Trophoblast cell (in vitro differentiated cells and primary cell): Measurements from ENCODE around the gene VRK3.
A peak's percentile ranks its signal among the peaks of the same experiment; 100 is the strongest.

Experiments
- DNase-seq, 2 donors: peaks; one replicate each; pipeline ENCODE4 v3.0.0-alpha.2; 2016
- H2AFZ ChIP-seq: 2 replicates; pipeline ENCODE4 v1.6.1; 2013; ENCODE audit warnings: low read length, moderate library complexity, mild to moderate bottlenecking; ENCODE audit not compliant: insufficient read depth, poor library complexity
- H2AK5ac ChIP-seq: 2 replicates; pipeline ENCODE4 v1.6.1; 2013; ENCODE audit warnings: mild to moderate bottlenecking, low read length
- H2BK120ac ChIP-seq: 2 replicates; pipeline ENCODE4 v1.6.1; 2013; ENCODE audit warnings: low read length, mild to moderate bottlenecking, moderate library complexity; ENCODE audit not compliant: insufficient read depth, poor library complexity
- H2BK12ac ChIP-seq: 2 replicates; pipeline ENCODE4 v1.6.1; 2013; ENCODE audit warnings: mild to moderate bottlenecking, low read length, moderate library complexity
- H2BK5ac ChIP-seq: 2 replicates; pipeline ENCODE4 v1.6.1; 2013; ENCODE audit warnings: low read length, low read depth, moderate library complexity, mild to moderate bottlenecking; ENCODE audit not compliant: poor library complexity
- H3K14ac ChIP-seq: 2 replicates; pipeline ENCODE4 v1.6.1; 2013; ENCODE audit warnings: mild to moderate bottlenecking, low read length
- H3K18ac ChIP-seq: 2 replicates; pipeline ENCODE4 v1.6.1; 2013; ENCODE audit warnings: mild to moderate bottlenecking, low read length
- H3K23ac ChIP-seq: 2 replicates; pipeline ENCODE4 v1.6.1; 2013; ENCODE audit warnings: low read length
- H3K27ac ChIP-seq: 2 replicates; pipeline ENCODE4 v1.5.1; 2013; ENCODE audit warnings: low read depth, mild to moderate bottlenecking, inconsistent platforms, low read length, moderate library complexity
- H3K27me3 ChIP-seq: 2 replicates; pipeline ENCODE4 v1.6.1; 2013; ENCODE audit warnings: inconsistent platforms, mild to moderate bottlenecking, low read length, moderate library complexity; ENCODE audit not compliant: insufficient read depth
- H3K36me3 ChIP-seq, 2 experiments: 1 replicate in 1 of 2; 2 replicates in 1 of 2; pipeline ENCODE4 v1.6.1; 2013; ENCODE audit warnings: low read length in 2 of 2, mild to moderate bottlenecking in 2 of 2, moderate library complexity in 1 of 2; ENCODE audit not compliant: insufficient read depth in 2 of 2, control insufficient read depth in 1 of 2
- H3K4ac ChIP-seq: 2 replicates; pipeline ENCODE4 v1.6.1; 2013; ENCODE audit warnings: low read depth, mild to moderate bottlenecking, low read length, moderate library complexity
- H3K4me1 ChIP-seq, 2 experiments: 1 replicate in 1 of 2; 2 replicates in 1 of 2; pipeline ENCODE4 v1.6.1; 2013; ENCODE audit warnings: low read length in 2 of 2, mild to moderate bottlenecking in 2 of 2, moderate library complexity in 1 of 2; ENCODE audit not compliant: insufficient read depth in 2 of 2, control insufficient read depth in 1 of 2
- H3K4me2 ChIP-seq: 2 replicates; pipeline ENCODE4 v1.6.1; 2013; ENCODE audit warnings: inconsistent platforms, mild to moderate bottlenecking, low read length, moderate library complexity
- H3K4me3 ChIP-seq: 2 replicates; pipeline ENCODE4 v1.5.1; 2013; ENCODE audit warnings: mild to moderate bottlenecking, low read depth, low read length, inconsistent platforms
- H3K79me1 ChIP-seq: one replicate; pipeline ENCODE4 v1.6.1; 2013; ENCODE audit warnings: low read length
- H3K79me2 ChIP-seq: 2 replicates; pipeline ENCODE4 v1.6.1; 2013; ENCODE audit warnings: low read length, mild to moderate bottlenecking; ENCODE audit not compliant: control insufficient read depth, insufficient read depth, poor library complexity
- H3K9ac ChIP-seq: 2 replicates; pipeline ENCODE4 v1.6.1; 2013; ENCODE audit warnings: mild to moderate bottlenecking, low read length
- H3K9me3 ChIP-seq: 2 replicates; pipeline ENCODE4 v1.6.1; 2013; ENCODE audit warnings: low read depth, mild to moderate bottlenecking, control low read depth, inconsistent platforms, low read length; ENCODE audit not compliant: insufficient read depth
- H4K12ac ChIP-seq: 2 replicates; pipeline ENCODE4 v1.6.1; 2013; ENCODE audit warnings: low read depth, mild to moderate bottlenecking, low read length, moderate library complexity
- H4K8ac ChIP-seq: 2 replicates; pipeline ENCODE4 v1.6.1; 2013; ENCODE audit warnings: low read depth, mild to moderate bottlenecking, low read length, moderate library complexity
- H4K91ac ChIP-seq: one replicate; pipeline ENCODE4 v1.6.1; 2013; ENCODE audit warnings: low read depth, mild to moderate bottlenecking, low read length, moderate library complexity
- WGBS: extraction: QIAGEN DNeasy Blood & Tissue Kit; methylation state at CpG from one replicate; pipeline ENCODE4 v1.1.7; 2013; ENCODE audit warnings: missing lambda C conversion rate; ENCODE audit not compliant: insufficient read length, insufficient coverage; ENCODE audit errors: extremely low coverage; 5-methylcytosine and 5-hydroxymethylcytosine counted together

VRK3 gene

DNA sequence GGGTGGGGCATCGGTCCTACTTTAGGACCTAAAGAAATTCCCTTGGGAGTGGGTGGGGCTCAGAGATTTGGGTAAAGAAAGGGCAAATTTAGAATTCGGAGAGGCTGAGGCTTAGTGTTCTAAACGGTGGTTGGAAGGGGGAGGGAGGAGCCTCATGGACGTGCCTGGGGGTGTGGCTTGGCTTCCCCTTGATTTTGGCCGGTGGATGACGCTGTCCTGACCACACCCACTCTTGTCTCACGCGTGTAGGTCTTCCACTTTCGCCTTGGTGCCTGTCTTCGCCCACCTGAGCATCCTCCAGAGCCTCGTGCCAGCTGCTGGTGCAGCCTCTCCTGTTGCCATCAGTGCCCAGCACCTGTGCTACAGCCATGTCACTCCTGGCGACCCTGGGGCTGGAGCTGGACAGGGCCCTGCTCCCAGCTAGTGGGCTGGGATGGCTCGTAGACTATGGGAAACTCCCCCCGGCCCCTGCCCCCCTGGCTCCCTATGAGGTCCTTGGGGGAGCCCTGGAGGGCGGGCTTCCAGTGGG, 94.6 kb downstream of the VRK3 start:
- no peak overlapping the region for H4K91ac ChIP-seq
- no peak overlapping the region for H2BK120ac ChIP-seq
- peak overlapping the region; percentile 6 for H2AFZ ChIP-seq
- H3K9me3 ChIP-seq: peaks cover 3% of the 10 kb centered on the region
- H3K79me1 ChIP-seq: peaks cover 11% of the 10 kb centered on the region
- no peak overlapping the region for H2AK5ac ChIP-seq
- H4K8ac ChIP-seq: no peak overlapping the region
- no peaks in the 10 kb centered on the region for H3K27me3 ChIP-seq
- no CpG with 5 or more reads among the region's 15 CpGs for WGBS
- no peak overlapping the region for H2BK5ac ChIP-seq
- H3K4me3 ChIP-seq: no peak overlapping the region
- H4K12ac ChIP-seq: no peak overlapping the region
- peaks cover 16 to 19% of the 10 kb centered on the region in 2 experiments for H3K36me3 ChIP-seq
- no peak overlapping the region for H3K4me2 ChIP-seq
- DNase-seq: peak in 1 of 2 donors; percentile 19
- no peak overlapping the region for H3K9ac ChIP-seq
- H3K14ac ChIP-seq: no peak overlapping the region
- no peak overlapping the region for H3K23ac ChIP-seq
- H3K18ac ChIP-seq: no peak overlapping the region
- peaks cover 6 to 8% of the 10 kb centered on the region in 2 experiments for H3K4me1 ChIP-seq
- H3K4ac ChIP-seq: no peak overlapping the region
- H3K27ac ChIP-seq: no peak overlapping the region
- peaks cover 15% of the 10 kb centered on the region for H3K79me2 ChIP-seq
- no peak overlapping the region for H2BK12ac ChIP-seq

DNA sequence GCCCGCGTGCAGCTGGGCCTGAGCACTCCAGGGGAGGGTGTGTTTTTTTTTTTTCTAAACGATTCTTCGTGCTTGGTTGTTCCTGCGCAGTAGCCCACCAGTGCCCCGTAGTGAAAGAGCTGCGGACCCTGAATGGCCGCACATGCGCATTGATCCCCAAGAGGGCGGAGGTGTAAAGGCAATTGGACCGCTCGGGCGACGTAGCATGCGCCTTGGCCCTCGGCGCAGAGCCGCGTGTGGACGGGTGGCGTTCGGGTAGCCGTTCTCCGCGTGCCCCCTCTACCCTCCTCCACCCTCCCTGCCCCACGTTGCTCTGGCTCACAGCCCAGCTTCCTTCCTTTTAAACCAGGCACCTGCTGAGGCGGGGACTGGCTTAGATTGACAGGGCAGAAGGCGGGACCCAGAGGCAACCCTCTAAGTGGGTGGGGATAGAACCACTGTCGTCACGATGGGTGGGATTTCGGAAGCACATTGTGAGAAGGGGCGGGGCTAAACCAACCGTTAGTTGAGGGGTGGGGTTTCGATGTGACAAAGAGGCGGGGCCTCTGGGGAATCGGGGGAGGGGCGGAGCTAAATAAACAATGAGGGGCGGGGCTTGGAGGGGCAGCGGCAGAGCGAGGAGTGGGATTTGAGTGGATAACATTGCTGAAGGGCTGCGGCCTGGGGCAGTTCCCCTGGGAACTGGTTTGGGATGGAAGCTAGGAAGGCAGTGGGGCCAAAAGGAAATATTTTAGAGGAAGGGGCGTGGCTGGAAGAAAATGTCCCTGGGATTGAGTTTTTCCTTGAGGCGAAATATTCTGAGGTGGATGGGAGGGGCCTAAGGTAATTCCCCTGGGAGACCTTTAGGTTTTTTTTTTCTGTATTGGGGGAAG, 95.3 kb downstream of the VRK3 start:
- Histone ChIP-seq H3K18ac (peak overlapping the region; percentile 56), H3K4me1 (peaks cover 6 to 8% of the 10 kb centered on the region in 2 experiments), H3K14ac (peak overlapping the region; percentile 51), H2BK12ac (no peak overlapping the region), H3K9me3 (peaks cover 3% of the 10 kb centered on the region), H3K27ac (peak overlapping the region; percentile 90), H3K4me3 (peak overlapping the region; percentile 90), H3K4ac (no peak overlapping the region), H4K91ac (peak overlapping the region; percentile 98), H3K23ac (no peak overlapping the region), H3K79me2 (peaks cover 15% of the 10 kb centered on the region), H2AFZ (peak overlapping the region; percentile 95), H3K79me1 (peaks cover 11% of the 10 kb centered on the region), H2BK5ac (no peak overlapping the region), H2BK120ac (peak overlapping the region; percentile 73), H4K12ac (peak overlapping the region; percentile 55), H3K4me2 (peak overlapping the region; percentile 85), H3K9ac (peak overlapping the region; percentile 86), H3K36me3 (peaks cover 18 to 19% of the 10 kb centered on the region in 2 experiments), H4K8ac (peak overlapping the region; percentile 97), H2AK5ac (no peak overlapping the region), H3K27me3 (no peaks in the 10 kb centered on the region)
- peak; percentile 84 to 92 for DNase-seq
- no CpG with 5 or more reads among the region's 43 CpGs for whole genome bisulfite sequencing

DNA sequence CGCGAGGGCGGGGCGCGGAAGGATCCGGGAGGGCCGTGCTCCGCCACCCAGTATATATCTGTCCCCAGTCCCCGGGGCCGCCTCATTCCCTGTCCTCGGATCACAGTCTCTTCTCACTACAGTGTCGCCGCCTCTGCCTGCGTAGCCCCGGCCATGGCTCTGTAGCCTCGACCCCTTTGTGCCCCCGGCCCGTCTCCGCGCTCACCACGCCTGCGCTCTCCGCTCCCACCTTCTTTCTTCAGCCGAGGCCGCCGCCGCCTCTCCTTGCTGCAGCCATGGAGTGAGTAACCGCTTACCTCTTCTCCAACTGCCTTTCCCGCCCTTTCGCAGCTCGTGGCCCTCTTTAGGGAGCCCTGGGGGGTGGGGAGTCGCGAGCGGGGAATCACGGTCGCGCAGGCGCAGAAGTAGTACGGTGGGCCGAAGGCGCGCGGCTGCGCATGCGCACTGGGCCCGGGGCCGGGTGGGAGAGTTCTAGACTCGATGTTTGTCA, 96.0 kb downstream of the VRK3 start, which contains the start of the genes ATF5 and NUP62:
TSS of gene ATF5 (plus strand) at position 85 of the 490 bp plus-strand sequence. CDS start 1,646 bp downstream, outside the sequence.
TSS of gene NUP62 (minus strand) at position 384 of the 490 bp plus-strand sequence. CDS start 19,697 bp downstream, outside the sequence.
- H2AK5ac ChIP-seq: peak within 1 kb of the TSS; percentile 95
- peak within 1 kb of the TSS; percentile 99 for H4K12ac ChIP-seq
- H3K4me3 ChIP-seq: peak within 1 kb of the TSS; percentile 90
- H3K79me2 ChIP-seq: peaks cover 15% of the 10 kb centered on the region
- peak; percentile 68 to 77 for DNase-seq
- peak within 1 kb of the TSS; percentile 85 for H3K4me2 ChIP-seq
- peak within 1 kb of the TSS; percentile 97 for H3K14ac ChIP-seq
- peak within 1 kb of the TSS; percentile 99 for H3K18ac ChIP-seq
- H3K4me1 ChIP-seq: peaks cover 6 to 8% of the 10 kb centered on the region in 2 experiments
- H2AFZ ChIP-seq: peak within 1 kb of the TSS; percentile 95
- no peak within 1 kb of the TSS for H3K23ac ChIP-seq
- peaks cover 11% of the 10 kb centered on the region for H3K79me1 ChIP-seq
- peaks cover 3% of the 10 kb centered on the region for H3K9me3 ChIP-seq
- H2BK12ac ChIP-seq: no peak within 1 kb of the TSS
- peak within 1 kb of the TSS; percentile 96 for H3K4ac ChIP-seq
- no peaks in the 10 kb centered on the region for H3K27me3 ChIP-seq
- peak within 1 kb of the TSS; percentile 95 for H2BK5ac ChIP-seq
- no CpG with 5 or more reads among the region's 48 CpGs for WGBS
- H2BK120ac ChIP-seq: peak within 1 kb of the TSS; percentile 92
- H3K9ac ChIP-seq: peak within 1 kb of the TSS; percentile 92
- H4K8ac ChIP-seq: peak within 1 kb of the TSS; percentile 97
- peak within 1 kb of the TSS; percentile 90 for H3K27ac ChIP-seq
- peak within 1 kb of the TSS; percentile 98 for H4K91ac ChIP-seq
- H3K36me3 ChIP-seq: peaks cover 25% of the 10 kb centered on the region in 2 experiments

DNA sequence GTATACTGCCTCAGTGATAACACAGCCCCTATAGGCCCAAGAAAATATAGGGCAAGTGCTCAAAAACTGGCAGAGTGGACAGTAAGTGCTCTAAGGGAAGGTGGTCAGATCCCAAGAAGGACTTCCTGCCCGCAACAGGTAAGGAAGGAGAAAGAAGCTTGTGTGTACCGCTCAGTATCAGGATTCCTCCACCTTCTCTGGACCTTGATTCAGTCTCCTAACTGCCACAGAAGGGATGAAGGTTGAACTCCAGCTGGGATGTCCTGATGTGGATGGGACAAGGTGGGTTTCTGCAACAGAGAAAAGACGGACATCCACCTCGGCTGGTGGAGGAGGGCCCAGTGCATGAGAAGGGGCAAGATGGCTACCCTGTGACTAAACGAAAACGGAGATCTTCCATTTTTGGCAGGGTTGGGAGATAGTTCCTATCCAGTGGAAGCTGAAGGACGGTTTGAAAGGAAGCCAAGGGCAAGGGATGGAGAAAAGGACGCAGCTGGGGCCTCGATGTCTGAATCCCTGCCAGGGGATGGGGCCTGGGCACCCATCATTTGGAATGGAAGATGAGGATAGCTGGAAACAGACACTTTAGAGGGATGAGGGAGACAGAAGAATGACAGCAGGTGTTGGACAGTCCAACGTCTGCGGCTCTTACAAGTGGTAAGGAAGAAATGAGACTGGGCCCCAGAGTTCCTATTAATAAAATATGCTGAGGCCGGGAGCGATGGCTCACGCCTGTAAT, 97.5 kb downstream of the VRK3 start:
- Histone ChIP-seq H3K23ac (no peak overlapping the region), H2AK5ac (peak overlapping the region; percentile 39), H3K4me3 (no peak overlapping the region), H2BK12ac (no peak overlapping the region), H3K79me2 (peaks cover 15% of the 10 kb centered on the region), H3K27ac (no peak overlapping the region), H3K9ac (no peak overlapping the region), H3K4me2 (peak overlapping the region; percentile 35), H2BK5ac (no peak overlapping the region), H3K27me3 (no peaks in the 10 kb centered on the region), H3K18ac (peak overlapping the region; percentile 61), H3K9me3 (peaks cover 2% of the 10 kb centered on the region), H3K79me1 (peaks cover 11% of the 10 kb centered on the region), H2BK120ac (no peak overlapping the region), H3K4me1 (peaks cover 6 to 8% of the 10 kb centered on the region in 2 experiments), H4K8ac (peak overlapping the region; percentile 6), H3K14ac (no peak overlapping the region), H2AFZ (no peak overlapping the region), H4K91ac (no peak overlapping the region), H4K12ac (peak overlapping the region; percentile 7), H3K4ac (peak overlapping the region; percentile 96), H3K36me3 (peaks cover 37 to 38% of the 10 kb centered on the region in 2 experiments)
- whole genome bisulfite sequencing: no CpG with 5 or more reads among the region's 14 CpGs
- no peak for DNase-seq
